Measurements from ENCODE around the gene RAB30.

RAB30 gene, protein sequence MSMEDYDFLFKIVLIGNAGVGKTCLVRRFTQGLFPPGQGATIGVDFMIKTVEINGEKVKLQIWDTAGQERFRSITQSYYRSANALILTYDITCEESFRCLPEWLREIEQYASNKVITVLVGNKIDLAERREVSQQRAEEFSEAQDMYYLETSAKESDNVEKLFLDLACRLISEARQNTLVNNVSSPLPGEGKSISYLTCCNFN

DNA sequence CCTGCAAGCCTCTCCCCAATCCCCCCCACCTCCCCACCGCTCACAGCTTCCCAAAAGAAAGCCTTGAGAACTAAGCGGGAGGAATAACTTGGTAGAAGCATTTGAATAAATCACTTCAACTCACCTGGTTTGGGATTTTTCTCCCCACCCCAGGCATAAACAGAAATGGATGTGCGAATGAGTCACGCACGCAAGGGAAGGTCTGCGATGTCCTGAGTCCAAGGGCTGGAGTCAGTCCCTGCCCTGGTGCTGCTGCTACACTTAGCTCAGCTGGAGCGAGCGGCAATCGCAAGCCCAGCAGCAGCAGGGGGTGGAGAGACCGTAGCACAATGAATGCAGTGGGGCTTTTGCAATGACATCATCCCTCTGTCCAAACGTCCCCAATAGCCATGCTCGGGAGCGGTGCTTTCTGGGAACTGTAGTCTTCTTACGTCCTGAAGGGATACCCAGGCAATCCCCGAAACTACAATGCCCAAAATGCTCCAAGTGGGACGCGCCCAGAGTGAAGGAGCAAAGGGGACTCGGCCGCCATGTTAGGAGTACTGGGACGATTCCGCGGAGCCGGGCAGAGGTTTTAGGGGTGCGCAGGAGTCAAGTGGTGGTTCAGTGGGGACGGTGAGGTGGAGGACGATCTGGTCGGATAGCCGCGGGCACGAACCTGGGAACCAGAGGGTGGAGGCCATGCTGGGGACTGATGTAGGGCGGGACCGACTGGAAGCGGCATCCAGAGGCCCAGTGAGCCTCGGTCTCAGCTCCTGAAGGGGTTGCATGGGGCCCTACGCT, at the start of gene RAB30:
Gene RAB30, minus strand, starts transcription at position 331 of the 783 bp plus-strand sequence. CDS start 74,581 bp downstream, outside the sequence.
- DNase-seq (ENCODE audit: low read depth), result peak; percentile 77

DNA sequence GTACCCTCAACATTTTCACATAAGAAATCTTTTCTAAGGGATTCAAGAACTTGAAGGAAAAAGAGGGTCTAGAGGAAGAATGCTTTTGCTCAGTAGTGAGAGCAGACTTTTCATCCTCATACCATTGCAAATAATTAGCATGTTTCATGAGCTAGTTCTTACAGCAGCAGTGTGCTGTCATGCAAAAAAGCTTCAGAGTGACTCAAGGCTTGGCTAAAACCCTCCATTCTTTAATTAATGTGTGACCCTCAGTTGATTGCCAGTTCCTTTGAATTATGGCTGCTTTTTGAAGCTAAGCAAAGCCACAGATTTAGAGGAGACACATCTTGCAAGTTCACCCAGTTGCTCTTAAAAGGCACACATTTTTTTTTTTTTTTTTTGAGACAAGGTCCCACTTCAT, 48.6 kb upstream of the RAB30 start:
- no peak for DNase-seq (ENCODE audit: low read depth)

DNA sequence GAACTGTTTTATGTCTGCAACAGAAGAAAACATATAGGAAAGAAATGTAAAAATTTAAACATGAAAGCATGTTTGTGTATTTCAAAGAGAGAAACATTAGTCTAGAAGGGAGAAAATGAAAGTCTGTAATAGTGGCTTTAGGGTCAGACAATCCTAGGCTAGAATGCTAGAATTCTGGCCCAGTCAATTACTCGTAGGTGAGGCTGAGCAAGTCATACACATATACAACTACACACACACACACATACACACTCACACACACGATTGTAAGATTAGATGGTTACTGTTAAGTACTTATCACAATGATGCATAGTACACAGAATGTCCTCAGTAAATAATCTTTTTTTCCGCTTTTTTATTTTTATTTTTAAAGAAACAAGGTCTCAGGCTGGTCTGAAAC, 47.5 kb upstream of the RAB30 start:
- DNase-seq (ENCODE audit: low read depth), result no peak

DNA sequence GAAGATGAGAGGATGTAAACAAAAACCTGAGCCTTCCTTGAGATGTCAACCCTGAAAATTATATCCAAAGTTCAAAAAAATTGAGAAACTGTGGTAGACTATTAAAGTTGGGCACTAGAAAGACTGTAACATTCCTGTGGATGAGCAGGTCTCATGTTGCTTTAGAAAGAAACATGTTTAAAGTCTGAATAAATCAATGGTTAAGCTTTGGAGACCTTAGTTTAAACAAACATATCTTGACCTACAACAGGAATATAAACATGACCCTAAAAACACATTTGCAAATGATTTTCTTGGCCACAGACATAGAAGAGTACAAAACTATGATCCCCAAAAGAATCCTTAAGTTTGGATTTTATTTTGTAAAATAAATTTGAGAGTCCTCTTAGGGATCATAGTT, 47.1 kb upstream of the RAB30 start:
- no peak for DNase-seq (ENCODE audit: low read depth)

DNA sequence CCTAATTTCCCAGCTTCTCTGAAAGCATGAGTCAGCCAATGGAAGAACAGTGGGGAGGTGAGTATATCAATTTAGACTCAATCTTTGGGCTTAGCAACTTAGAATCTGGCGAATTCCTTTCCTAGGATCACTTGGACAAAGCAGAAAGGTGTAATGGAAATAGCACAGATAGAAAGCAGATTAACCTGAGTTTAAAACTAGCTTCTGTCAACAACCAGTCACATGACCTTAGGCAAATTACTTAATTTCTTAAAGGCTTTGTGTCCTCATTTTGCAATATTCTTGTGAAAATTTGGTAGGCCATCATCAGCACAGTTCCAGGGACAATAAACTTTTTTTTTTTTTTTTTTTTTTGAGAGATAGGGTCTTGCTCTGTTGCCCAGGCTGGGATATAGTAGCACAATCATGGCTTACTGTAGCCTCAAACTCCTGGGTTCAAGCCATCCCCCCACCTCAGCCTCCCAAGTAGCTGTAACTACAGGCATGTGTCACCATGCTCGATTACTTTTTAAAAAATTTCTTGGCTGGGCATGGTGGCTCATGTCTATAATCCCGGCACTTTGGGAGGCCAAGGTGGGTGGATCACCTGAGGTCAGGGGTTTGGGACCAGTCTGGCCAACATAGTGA, 44.4 kb upstream of the RAB30 start:
- DNase-seq (ENCODE audit: low read depth), result no peak

DNA sequence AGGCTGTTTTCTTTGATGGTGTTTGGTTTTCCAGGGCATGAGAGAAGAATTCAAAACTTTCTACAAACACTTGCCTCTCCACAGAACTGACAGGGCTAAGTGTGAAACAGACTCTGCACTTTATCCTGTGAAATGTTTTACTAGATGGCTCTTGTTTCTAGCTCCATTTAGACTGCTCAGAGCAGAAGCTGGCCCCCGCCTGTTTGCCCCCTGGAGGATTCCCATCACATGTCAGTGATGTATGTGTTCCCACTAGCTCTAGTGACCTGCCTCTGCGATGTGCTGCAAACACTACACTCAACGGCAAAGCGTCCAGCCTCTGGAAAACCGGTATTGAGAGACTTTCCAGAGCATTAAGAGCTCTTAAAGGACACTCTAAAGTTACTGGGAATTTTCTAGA, 43.9 kb upstream of the RAB30 start:
- DNase-seq (ENCODE audit: low read depth), result no peak

DNA sequence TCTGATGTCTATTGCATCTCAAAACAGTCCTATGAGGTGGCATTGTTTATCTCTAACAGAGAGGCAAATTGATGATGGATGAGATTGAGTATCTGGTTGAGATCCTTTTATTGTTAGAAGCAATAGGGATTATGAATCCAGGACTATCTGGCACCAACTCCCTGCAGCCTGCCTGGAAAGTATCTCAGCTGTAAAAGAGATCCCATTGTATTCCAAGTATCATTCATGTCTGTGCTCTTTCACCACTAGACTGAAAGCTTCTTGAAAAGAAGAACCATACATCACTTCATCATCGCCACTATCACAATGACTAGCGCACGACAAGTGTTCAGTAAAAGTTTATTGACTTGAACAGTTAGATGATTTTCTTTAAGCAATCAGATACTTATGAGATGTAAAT, 43.3 kb upstream of the RAB30 start:
- DNase-seq (ENCODE audit: low read depth), result no peak

DNA sequence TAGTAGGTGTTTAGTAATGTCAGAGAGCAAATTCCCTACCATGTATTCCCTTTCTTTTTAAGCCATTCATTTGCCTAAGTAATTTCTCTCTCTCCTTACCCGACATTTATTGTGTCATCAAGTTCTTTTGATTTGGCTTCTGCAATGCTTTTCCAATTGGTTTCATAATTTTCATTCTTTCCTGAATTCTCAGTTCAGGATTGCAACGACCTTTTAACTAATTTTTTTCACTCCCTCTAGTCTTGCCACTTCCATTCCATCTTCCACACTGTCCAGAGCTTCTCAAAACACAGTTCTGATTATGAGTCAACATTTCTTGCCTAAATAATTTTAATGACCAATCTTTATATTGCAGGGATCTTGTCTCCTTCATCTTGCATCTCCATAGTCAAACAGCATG, 41.2 kb upstream of the RAB30 start:
- DNase-seq (ENCODE audit: low read depth), result no peak

DNA sequence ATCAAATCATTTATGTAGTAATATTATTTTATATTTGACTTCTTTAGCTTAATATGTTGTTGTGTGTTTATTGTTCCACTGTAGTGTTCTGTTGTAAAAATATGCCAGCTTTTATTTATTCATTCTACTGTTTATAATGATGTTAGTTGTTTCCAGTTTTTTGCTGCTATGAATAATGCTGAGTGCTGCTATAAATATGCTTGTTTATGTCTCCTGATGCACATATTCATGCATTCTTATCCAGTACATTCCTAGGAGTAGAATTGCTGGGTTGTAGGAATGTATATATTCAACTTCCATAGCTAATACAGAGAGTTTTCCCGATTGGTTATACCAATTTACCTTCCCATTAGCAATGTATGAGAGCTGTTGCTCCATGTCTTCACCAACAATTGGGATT, 33.5 kb upstream of the RAB30 start:
- no peak for DNase-seq (ENCODE audit: low read depth)

DNA sequence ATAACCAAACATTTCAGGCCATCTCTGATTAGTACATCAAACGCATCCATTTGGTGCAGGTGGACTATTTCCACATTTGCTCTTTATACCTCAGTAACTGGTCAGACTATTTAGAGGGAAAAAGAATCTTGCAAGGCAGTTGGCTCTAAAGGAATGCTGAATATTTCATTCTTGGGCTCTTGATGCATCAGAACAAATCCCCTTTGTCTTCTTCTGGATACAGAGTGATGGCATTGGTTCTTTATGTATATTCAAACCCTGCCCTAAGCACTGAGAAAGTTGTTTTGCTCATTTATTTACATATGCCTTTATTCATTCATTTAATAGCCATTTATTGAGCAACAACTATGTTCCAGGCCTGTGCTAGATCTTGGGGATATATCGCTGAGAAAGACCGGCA, 31.1 kb upstream of the RAB30 start:
- DNase-seq (ENCODE audit: low read depth), result no peak

DNA sequence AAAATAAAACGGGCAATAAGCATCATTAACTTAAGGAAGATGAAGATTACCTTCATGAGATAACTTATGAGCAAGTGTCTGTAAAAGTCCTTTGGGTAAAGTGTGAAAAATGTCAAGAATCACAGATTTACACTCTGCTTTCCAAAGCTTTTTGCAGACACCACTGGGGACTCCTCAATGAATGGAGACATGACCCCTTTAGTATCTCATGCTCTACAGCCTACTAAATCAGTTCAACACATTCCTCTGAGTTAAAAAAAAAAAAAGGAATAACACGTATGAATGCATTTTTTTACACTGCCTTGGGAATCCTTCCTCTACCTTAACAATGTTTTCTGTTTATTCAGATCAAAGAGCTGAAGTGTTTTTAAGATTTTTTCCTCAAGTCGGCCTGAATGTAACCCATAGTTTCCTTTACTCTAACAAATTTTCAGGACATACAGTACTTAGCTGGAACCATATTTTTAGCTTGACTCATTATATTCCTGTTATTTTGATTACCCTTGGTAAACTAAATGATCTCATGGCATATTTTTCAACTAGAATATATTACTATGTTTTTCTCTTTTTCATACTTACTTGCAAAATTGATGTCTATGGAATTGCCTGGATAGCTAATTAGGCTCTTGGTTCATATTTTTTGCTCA, 25.9 kb upstream of the RAB30 start:
- no peak for DNase-seq (ENCODE audit: low read depth)

DNA sequence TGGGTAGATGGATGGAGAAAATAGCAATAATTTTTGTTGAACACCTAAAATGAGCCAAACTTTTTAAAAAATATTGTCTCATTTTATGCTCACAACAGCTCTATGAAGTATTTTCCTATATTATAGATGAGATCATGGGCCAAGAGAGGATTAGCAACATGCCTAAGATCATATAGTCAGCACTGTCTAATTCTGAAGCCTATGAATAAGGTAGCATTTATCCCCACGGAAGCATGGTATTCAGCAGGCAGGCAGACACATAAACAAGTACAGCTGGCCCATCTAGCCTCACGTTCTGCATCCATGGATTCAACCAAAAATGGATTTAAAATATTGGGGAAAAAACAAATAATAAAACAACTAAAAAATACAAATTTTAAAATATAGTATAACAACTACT, 21.9 kb upstream of the RAB30 start:
- DNase-seq (ENCODE audit: low read depth), result no peak

DNA sequence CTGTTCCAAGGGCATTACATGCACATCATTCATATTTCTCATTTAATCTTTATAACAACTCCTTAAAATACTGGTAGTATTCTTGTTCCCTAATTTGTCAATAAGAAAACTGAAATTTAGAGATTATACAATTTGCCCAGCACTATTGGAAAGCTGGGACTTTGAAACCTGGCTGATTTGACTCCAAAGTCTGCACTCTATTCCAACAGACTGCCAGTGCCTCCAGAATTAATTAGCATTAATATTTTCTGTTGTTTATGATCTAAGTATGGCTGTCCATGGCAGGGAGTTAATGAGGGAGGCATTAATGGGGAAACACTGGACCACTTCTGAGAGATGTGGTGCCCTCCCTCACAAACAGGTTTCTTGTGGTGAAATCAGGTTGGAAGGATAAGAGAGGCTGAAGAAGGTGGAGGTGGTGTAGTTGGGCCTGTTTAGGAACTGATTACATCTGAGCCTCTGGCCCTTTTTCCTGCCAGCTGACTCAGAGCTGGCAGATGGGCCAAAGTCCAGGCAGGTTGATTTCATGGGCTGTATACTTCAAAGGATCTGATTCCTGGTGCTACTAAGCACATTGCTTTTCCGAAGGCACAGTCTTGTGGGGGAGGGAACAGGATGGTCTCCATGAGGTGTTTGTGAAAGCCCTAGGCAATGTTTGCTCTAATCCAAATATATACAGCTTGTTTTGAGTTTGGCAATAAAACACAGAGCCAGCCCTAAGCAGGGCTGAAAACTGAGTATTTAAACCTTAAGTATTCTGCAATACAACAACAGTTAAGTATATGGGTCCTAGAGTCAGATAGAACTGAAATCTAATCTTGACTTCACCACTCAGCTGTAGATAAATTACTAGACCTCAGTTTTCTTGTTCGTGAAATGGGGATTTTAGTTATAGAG, 21.0 kb upstream of the RAB30 start:
- no peak for DNase-seq (ENCODE audit: low read depth)

DNA sequence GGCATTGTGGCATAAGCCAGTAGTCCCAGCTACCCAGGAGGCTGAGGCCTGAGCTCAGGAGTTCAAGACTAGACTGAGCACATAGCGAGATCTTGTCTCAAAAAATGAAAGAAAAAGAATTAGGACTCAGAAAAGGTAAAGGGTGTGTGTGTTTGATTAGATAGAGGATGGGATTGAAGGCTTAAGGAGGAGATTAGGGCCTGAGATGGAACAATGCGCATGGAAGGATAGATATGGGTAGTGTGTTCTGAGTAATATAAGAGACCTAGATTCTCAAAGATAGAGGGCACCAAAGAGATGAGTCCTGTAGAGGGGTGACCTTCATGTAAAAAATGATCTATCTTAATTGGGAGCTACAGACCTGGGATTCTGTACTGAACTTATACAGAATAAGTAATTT, 17.3 kb upstream of the RAB30 start:
- no peak for DNase-seq (ENCODE audit: low read depth)

DNA sequence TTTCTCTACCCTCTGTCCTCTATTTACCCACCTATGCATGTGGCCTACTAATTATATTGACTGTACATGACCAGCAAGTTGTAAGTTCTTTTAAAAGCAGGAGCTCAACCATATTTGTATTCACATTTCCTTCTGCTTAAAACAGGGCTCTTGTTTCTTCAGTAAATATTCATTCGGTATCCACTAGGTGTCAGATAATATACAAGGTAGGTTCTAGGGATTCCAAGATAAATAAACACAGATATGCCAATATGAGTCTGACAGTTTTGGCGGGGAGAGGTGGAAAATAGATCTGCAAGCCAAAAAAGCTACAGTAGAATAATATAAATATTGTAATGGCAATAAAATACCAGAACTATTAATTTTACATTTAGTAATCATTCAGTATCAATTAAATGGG, 15.3 kb upstream of the RAB30 start:
- no peak for DNase-seq (ENCODE audit: low read depth)

DNA sequence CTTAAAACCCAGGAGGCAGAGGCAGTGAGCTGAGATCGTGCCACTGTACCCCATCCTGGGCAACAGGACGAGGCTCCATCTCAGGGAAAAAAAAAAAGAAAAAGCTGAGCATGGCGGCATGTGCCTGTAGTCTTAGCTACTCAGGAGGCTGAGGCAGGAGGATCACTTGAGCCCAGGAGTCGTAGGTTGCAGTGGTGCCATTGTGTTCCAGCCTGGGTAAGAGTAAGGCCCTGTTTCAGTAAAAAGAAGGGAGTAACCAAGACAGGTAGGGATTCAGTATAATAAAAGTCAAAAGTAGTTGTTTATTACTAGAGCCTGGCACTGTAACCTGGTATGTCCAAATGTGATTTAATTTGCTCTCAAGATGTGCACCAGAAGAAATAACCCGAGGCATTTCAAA, 8.1 kb upstream of the RAB30 start:
- DNase-seq (ENCODE audit: low read depth), result no peak

DNA sequence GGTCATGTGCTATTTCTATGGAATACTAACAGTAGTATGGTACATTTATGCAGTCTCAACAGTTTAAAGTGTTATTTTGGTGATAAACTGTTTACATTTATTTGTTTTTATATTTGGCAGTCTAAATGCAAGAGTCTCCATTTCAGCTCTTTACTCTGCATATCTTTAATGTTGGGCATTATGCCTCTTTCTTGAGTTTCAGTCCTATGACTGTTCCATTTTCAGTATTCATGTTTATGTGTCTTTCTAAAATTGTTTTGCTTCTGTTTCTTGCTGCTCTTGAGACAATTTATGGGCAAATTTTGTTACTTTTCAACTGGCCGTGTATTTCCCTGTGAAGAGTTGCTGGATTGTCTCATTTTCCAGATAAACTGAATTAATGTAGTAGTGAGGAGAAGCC, 6.6 kb upstream of the RAB30 start:
- DNase-seq (ENCODE audit: low read depth), result no peak

DNA sequence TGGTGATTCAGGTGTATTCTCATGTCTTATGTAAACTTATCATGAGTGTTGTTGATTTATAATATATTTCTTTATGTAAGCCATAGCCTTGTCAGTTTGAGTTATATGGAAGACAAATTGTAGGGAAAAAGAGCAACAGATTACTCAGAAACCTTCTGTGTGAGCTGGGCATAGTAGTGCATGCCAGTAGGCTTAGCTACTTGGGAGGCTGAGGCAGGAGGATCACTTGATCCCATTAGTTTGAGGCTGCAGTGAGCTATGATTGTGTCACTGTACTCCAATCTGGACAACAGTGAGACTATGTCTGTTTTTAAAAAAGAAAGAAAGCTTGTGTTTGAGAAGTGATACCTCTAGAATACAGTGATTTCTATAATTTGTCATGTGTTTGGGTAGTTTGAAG, 2.2 kb upstream of the RAB30 start:
- no peak for DNase-seq (ENCODE audit: low read depth)

DNA sequence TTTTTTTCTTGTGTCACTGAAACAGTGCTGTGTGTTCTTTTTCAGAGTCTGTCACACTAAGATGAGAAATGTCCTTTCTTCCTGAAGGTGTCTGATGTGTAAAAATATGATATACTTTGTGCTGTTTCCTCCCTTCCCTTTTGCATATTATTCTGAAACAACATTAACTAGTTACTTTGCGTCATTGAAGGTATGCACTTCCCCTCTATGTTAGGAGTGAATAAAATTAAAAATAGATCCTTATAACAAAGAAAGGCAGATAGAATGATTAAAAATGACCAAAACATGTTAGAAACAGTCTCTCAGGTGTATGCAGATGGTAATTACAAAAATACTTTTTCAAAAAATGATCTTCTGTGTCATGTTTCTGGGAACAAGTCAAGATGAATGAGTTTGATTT, 1.6 kb upstream of the RAB30 start:
- no peak for DNase-seq (ENCODE audit: low read depth)

DNA sequence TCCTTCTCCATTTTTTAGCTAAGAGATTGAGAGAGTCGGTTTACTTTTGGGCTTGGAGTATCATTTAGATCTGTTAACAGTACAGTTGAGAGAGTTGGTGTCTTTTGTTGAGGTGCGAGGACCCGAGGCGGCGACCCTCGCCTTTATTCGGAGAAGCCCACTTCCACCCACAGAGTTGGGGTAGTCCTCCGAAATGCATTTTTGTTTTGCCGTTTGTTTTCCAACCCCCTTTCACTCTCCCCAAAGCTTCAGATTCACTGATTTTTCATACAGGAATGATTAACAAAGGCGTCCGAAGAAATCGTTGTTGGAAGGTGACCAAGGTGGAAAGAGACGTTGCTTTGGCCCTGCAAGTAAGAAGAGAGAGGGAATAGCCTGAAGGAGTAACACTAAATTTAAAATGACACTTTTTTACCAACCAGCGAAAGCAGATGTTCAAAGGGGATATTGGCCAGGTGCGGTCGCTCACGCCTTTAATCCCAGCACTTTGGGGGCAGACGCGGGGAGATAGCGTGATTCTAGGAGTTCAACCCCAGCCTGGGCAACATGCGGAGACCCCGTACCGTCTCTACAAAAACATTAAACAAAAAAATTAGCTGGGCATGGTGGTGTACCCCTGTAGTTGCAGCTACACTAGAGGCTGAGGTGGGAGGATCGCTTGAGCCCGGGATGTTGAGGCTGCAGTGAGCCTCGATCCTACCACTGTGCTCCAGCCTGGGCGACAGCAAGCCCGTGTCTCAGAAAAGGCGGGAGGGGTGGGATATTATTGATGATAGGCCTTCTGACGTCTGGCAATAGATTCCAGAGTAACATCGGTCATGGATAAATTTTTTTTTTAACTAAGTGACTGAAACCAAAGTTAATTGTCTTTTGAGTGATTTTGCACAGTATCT, 899 bp upstream of the RAB30 start:
- no peak for DNase-seq (ENCODE audit: low read depth)
